Measurements from ENCODE around the gene SDF2. TPM values are rescaled to one million over a fixed set of nuclear protein-coding genes. Genes with fewer than 3 reads are reported as not detected.

The SDF2 gene
- total and polyA plus RNA-seq, 9 of the 15 experiments (the other 6 are each of a cell fraction or from before 2014, with no cell fraction given) = 41.2 to 132 (median 65.6) TPM

DNA sequence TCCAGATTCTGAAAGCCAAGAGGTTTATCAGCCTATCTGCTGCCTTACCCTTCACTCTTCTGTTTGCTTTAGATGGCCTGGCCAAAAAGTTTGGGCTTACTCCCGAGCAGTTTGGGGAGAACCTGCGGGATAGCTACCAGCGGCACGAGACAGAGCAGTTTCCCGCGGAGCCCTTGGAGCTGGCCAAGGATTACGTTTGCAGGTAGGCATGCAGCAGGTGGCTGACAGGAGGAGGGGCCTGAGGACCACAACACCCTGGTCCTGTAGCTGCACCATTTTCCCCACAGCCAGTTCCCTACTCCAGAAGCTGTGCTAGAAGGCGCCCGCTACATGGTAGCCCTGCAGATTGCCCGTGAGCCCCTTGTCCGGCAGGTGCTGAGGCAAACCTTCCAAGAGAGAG, 20.9 kb upstream of the SDF2 start (continued):
- TF ChIP-seq RBM25 (IDR thresholded peaks at IDR 0.05; ENCODE audit: low read depth, low read length, severe bottlenecking) (no peak), GATAD2B (IDR thresholded peaks at IDR 0.05; ENCODE audit: borderline replicate concordance) (no peak), TRIM28 (IDR thresholded peaks at IDR 0.05) (no peak), RBM14 (IDR thresholded peaks at IDR 0.05; ENCODE audit: borderline replicate concordance, insufficient read depth, low read depth, low read length) (no peak), RAD21 (CRISPR knock-in tag; conservative IDR thresholded peaks at IDR 0.05 in 1 of 2, IDR thresholded peaks at IDR 0.05 in 1 of 2) (no peak), POLR3G (IDR thresholded peaks at IDR 0.05; ENCODE audit: extremely low read depth, insufficient read length, insufficient replicate concordance) (no peak), NCOR1 (IDR thresholded peaks at IDR 0.05) (no peak), SREBF1 (IDR thresholded peaks at IDR 0.05; ENCODE audit: borderline replicate concordance, low read depth, low read length) (no peak), ZSCAN29 (IDR thresholded peaks at IDR 0.05) (no peak), MTA1 (IDR thresholded peaks at IDR 0.05; ENCODE audit: borderline replicate concordance) (no peak)
- TF ChIP-seq, protein P1, sequence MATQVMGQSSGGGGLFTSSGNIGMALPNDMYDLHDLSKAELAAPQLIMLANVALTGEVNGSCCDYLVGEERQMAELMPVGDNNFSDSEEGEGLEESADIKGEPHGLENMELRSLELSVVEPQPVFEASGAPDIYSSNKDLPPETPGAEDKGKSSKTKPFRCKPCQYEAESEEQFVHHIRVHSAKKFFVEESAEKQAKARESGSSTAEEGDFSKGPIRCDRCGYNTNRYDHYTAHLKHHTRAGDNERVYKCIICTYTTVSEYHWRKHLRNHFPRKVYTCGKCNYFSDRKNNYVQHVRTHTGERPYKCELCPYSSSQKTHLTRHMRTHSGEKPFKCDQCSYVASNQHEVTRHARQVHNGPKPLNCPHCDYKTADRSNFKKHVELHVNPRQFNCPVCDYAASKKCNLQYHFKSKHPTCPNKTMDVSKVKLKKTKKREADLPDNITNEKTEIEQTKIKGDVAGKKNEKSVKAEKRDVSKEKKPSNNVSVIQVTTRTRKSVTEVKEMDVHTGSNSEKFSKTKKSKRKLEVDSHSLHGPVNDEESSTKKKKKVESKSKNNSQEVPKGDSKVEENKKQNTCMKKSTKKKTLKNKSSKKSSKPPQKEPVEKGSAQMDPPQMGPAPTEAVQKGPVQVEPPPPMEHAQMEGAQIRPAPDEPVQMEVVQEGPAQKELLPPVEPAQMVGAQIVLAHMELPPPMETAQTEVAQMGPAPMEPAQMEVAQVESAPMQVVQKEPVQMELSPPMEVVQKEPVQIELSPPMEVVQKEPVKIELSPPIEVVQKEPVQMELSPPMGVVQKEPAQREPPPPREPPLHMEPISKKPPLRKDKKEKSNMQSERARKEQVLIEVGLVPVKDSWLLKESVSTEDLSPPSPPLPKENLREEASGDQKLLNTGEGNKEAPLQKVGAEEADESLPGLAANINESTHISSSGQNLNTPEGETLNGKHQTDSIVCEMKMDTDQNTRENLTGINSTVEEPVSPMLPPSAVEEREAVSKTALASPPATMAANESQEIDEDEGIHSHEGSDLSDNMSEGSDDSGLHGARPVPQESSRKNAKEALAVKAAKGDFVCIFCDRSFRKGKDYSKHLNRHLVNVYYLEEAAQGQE (IDR thresholded peaks at IDR 0.05; ENCODE audit: borderline replicate concordance) = no peak
- TF ChIP-seq, protein P1 (CRISPR knock-in tag; IDR thresholded peaks at IDR 0.05; ENCODE audit: low read depth) = no peak
- TF ChIP-seq, protein P2, sequence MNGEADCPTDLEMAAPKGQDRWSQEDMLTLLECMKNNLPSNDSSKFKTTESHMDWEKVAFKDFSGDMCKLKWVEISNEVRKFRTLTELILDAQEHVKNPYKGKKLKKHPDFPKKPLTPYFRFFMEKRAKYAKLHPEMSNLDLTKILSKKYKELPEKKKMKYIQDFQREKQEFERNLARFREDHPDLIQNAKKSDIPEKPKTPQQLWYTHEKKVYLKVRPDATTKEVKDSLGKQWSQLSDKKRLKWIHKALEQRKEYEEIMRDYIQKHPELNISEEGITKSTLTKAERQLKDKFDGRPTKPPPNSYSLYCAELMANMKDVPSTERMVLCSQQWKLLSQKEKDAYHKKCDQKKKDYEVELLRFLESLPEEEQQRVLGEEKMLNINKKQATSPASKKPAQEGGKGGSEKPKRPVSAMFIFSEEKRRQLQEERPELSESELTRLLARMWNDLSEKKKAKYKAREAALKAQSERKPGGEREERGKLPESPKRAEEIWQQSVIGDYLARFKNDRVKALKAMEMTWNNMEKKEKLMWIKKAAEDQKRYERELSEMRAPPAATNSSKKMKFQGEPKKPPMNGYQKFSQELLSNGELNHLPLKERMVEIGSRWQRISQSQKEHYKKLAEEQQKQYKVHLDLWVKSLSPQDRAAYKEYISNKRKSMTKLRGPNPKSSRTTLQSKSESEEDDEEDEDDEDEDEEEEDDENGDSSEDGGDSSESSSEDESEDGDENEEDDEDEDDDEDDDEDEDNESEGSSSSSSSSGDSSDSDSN (IDR thresholded peaks at IDR 0.05; ENCODE audit: borderline replicate concordance in 1 of 2, low read depth in 2 of 2, low read length in 2 of 2) = no peak
- TF ChIP-seq, protein P3, sequence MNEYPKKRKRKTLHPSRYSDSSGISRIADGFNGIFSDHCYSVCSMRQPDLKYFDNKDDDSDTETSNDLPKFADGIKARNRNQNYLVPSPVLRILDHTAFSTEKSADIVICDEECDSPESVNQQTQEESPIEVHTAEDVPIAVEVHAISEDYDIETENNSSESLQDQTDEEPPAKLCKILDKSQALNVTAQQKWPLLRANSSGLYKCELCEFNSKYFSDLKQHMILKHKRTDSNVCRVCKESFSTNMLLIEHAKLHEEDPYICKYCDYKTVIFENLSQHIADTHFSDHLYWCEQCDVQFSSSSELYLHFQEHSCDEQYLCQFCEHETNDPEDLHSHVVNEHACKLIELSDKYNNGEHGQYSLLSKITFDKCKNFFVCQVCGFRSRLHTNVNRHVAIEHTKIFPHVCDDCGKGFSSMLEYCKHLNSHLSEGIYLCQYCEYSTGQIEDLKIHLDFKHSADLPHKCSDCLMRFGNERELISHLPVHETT (CRISPR knock-in tag; conservative IDR thresholded peaks at IDR 0.05 in 1 of 2, IDR thresholded peaks at IDR 0.05 in 1 of 2) = no peak
